Left lung (tissue), 10 donors: ENCODE measurements around the gene TFF3. TPM values are rescaled to one million over a fixed set of nuclear protein-coding genes. Genes with fewer than 3 reads are reported as not detected.
"Not testable (repeated sequence)": the region's sequence is repeated elsewhere in the genome, so short reads cannot be mapped to it uniquely, and the experiment has no call there.

Source experiments
- ATAC-seq: fragments of 200-7000 bp; cut with Tn5 transposase; one replicate; pipeline ENCODE4 v1.9.1; 2020; ENCODE audit warnings: moderate library complexity
- DNase-seq, 4 donors: peaks; one replicate each; pipeline ENCODE4 v3.0.0-alpha.2; 2013 to 2020
- H3K27ac ChIP-seq, 2 donors: fragments of 200-600 bp; sonication (generic) in 1 of 2; one replicate each; pipeline versions ENCODE4 v1.5.0 to v1.8.0; 2020 to 2021
- H3K27me3 ChIP-seq, 2 donors: fragments of 200-600 bp; sonication (generic) in 1 of 2; one replicate each; pipeline versions ENCODE4 v1.5.0 to v1.8.0; 2020 to 2021
- H3K36me3 ChIP-seq, 2 donors: fragments of 200-600 bp; sonication (generic) in 1 of 2; one replicate each; pipeline versions ENCODE4 v1.5.0 to v1.8.0; 2020 to 2021
- H3K4me1 ChIP-seq, 2 donors: fragments of 200-600 bp; one replicate each; pipeline ENCODE4 v1.8.0; 2021
- H3K4me3 ChIP-seq, 2 donors: fragments of 200-600 bp; sonication (generic) in 1 of 2; one replicate each; pipeline versions ENCODE4 v1.5.0 to v1.8.0; 2020 to 2021; ENCODE audit warnings: mild to moderate bottlenecking in 1 of 2
- H3K9me3 ChIP-seq, 2 donors: fragments of 200-600 bp; sonication (generic) in 1 of 2; one replicate each; pipeline versions ENCODE4 v1.5.0 to v1.8.0; 2020 to 2021
- intact Hi-C, 2 donors: fragments of 100-400 bp; cut with DNase I; formaldehyde crosslinking; loops; one replicate each; pipeline versions ENCODE4 v1.11.2 to v1.14.2; 2022
- polyA plus RNA-seq, 6 donors: library from polyadenylated mRNA; unstranded; fragments of 120-200 nt; gene quantifications; one replicate each; pipeline ENCODE4 v1.2.1, GENCODE V29; 2013; ENCODE audit not compliant: insufficient read length in 6 of 6
- total RNA-seq, 2 donors: library from RNA; stranded (reverse); fragmentation: NEBNext Ultra II Directional; extraction: Animal tissue kit (Norgen Biotek cat#: 25700); gene quantifications; one replicate each; pipeline ENCODE4 v1.2.1, GENCODE V29; 2021
- TF ChIP-seq, protein P1 (sequence below), 2 donors: fragments of 200-600 bp; sonication (generic) in 1 of 2; IDR thresholded peaks; one replicate each; pipeline versions ENCODE4 v1.5.0 to v1.8.0; 2021; ENCODE audit warnings: antibody characterized with exemption in 2 of 2
- donor health status: DM: no; HTN: yes; CAD: no.
- donor health status: DM: no; HTN: no; CAD: no.

Gene TFF3
- total and polyA plus RNA-seq, 8 donors, result 5.5 to 20.0 (median 12.4) TPM

DNA sequence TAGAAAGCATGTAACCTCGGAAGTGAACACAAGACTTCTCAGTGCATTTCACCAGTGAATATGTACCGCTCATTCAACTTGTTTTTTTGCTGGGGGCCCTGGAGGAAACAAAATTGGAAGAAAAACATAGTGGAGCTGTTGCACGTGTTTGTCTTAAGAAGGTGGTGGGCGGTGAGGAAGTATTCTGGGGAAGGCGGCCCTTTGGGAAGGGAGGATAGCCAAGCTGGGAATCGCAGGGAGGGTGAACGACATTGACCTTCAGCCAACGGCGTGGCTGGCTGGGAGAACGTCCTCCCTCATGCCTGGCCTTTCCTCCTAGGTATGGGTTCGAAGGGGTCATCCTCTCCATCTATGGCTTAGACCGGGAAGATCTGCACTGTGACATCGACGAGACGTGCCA, 19.4 kb downstream of the TFF3 start:
- Histone ChIP-seq H3K27ac (no peak overlapping the region), H3K4me3 (no peak overlapping the region)
- intact Hi-C loops, result no loop called here

DNA sequence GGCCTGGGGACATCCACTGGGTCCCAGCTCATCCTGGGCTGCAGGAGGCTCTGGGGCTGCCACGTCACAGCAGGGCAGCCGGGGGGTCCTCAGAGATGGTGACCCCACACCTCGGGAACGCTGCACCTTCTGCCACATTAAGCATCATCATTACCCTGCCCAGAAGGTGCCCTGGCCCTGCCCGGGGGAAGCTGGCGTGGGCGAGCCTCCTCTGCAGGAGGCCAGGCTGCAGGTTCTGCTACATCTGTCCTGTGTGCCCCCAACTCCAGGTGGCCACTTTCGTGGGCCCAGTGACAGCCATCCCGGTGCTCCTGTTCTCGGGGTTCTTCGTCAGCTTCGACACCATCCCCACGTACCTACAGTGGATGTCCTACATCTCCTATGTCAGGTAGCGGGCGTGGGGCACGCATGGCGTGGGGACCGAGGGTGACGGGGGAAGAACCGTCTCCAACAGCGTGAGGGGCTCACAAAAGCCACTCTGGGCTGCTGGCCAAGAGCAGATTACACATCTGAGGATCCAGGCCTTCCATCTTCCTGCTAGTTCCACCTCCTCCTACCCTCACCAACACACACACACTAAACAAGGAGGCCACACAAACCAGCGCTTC, 20.8 kb downstream of the TFF3 start:
- intact Hi-C loops, result no loop called here
- DNase-seq (peak in 1 of 4 donors; percentile 58), ATAC-seq (no peak)
- Histone ChIP-seq H3K36me3 (peaks cover 0 to 59% of the 10 kb centered on the region in 2 donors), H3K27ac (no peak overlapping the region), H3K4me3 (no peak overlapping the region), H3K27me3 (no peaks in the 10 kb centered on the region), H3K4me1 (peaks cover 0 to 8% of the 10 kb centered on the region in 2 donors), H3K9me3 (no peaks in the 10 kb centered on the region)
- TF ChIP-seq, protein P1, sequence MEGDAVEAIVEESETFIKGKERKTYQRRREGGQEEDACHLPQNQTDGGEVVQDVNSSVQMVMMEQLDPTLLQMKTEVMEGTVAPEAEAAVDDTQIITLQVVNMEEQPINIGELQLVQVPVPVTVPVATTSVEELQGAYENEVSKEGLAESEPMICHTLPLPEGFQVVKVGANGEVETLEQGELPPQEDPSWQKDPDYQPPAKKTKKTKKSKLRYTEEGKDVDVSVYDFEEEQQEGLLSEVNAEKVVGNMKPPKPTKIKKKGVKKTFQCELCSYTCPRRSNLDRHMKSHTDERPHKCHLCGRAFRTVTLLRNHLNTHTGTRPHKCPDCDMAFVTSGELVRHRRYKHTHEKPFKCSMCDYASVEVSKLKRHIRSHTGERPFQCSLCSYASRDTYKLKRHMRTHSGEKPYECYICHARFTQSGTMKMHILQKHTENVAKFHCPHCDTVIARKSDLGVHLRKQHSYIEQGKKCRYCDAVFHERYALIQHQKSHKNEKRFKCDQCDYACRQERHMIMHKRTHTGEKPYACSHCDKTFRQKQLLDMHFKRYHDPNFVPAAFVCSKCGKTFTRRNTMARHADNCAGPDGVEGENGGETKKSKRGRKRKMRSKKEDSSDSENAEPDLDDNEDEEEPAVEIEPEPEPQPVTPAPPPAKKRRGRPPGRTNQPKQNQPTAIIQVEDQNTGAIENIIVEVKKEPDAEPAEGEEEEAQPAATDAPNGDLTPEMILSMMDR (IDR thresholded peaks at IDR 0.05), result no peak

More for the DNA sequence above, 19.4 kb downstream of the TFF3 start:
- no peak for ATAC-seq
- H3K9me3 ChIP-seq, result no peaks in the 10 kb centered on the region
- DNase-seq, result peak in 1 of 4 donors; percentile 40
- no peaks in the 10 kb centered on the region for H3K27me3 ChIP-seq
- H3K4me1 ChIP-seq, result peaks cover 0 to 8% of the 10 kb centered on the region in 2 donors
- H3K36me3 ChIP-seq, result peaks cover 0 to 54% of the 10 kb centered on the region in 2 donors
- TF ChIP-seq, protein P1 (IDR thresholded peaks at IDR 0.05), result no peak

DNA sequence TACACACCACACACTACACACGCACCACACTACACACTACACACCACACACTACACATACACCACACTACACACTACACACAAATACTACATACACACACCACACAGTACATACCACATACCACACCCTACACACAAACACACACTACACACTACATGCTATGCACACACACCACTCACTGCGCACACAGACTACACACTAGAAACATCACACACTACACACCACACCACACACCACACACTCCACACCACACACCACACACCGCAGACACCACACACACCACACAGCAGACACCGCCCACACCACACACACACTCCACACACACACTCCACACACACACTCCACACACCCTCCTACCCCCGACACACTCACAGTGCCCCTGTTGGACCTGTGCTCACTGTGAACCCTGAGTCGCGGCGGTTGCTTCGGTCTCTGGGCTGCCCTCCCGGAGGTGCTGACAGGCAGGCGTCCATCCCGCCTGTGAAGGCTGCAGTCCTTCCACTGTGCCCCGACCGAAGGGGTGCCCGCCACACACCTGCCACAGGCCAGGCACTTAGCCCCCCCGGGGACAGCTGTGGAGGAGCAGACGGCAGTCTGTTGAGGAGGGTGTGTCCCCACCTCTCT, 21.4 kb downstream of the TFF3 start:
- Histone ChIP-seq H3K36me3 (peaks cover 0 to 65% of the 10 kb centered on the region in 2 donors), H3K27me3 (no peaks in the 10 kb centered on the region), H3K9me3 (no peaks in the 10 kb centered on the region), H3K4me1 (peaks cover 0 to 8% of the 10 kb centered on the region in 2 donors), H3K27ac (no peak overlapping the region), H3K4me3 (no peak overlapping the region)
- TF ChIP-seq, protein P1 (IDR thresholded peaks at IDR 0.05), result no peak
- intact Hi-C loops, result no loop called here
- ATAC-seq, result no peak
- peak in 1 of 4 donors; percentile 69 for DNase-seq

DNA sequence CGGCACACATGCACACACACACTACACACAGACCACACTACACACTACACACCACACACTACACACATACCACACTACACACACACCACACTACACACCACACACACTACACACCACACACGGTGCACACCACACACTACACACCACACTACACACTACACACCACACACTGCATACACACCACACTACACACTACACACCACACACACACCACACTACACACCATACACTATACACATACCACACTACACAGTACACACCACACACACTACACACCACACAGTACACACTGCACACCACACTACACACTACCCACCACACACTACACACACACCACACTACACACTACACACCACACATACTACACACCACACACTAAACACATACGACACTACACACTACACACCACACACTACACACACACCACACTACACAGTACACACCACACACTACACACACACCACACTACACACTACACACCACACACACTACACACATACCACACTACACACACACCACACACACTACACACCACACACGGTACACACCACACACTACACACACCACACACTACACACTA, 22.6 kb downstream of the TFF3 start:
- intact Hi-C loops, result not testable (repeated sequence)

DNA sequence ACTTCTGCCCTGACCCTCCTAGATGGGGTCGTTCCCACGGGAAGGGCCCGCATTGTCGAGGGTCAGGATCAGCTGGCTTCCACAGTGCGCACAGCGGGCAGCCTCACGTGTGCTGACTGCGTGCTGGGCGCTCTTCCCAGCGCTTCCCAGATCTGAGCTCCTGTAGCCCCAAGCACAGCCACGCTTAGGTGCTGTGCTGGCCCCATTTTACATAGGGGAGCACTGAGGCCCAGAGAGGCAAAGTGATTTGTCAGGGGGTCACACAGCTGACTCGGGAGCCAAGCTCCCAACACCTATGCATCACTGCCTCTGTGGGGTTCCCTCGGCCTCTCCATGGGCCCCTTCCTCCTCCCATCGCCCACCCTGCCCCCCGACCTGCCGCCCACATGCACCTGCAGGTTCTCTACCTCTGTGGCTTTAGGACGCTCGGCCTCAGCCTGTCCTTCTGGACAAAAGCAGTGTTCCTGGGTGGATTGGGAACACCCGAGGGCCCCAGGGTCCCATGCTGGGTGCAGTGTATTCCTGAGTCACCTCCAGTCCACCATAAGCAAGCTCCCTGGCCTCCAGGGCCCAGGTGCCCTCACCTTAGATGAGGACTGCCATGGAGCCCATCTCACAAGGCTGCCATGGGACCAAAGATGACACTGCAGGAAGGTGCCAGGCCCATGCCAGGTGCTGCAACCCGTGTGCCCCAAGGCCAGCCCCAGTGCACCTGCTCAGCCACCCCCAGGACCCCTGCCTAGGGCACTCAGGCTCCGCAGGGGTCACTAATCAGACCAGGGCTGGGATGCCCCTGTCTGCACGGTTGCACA, 23.3 kb downstream of the TFF3 start:
- peaks cover 0 to 8% of the 10 kb centered on the region in 2 donors for H3K4me1 ChIP-seq
- intact Hi-C loops, result no loop called here
- no peak overlapping the region for H3K27ac ChIP-seq
- ATAC-seq (no peak), DNase-seq (peak in 1 of 4 donors; percentile 72)
- H3K4me3 ChIP-seq, result no peak overlapping the region
- no peaks in the 10 kb centered on the region for H3K27me3 ChIP-seq
- peaks cover 0 to 76% of the 10 kb centered on the region in 2 donors for H3K36me3 ChIP-seq
- TF ChIP-seq, protein P1 (IDR thresholded peaks at IDR 0.05), result no peak
- H3K9me3 ChIP-seq, result no peaks in the 10 kb centered on the region

More for the DNA sequence above, 22.6 kb downstream of the TFF3 start:
- H3K4me1 ChIP-seq, DNase-seq, H3K27me3 ChIP-seq, H3K27ac ChIP-seq, H3K4me3 ChIP-seq, H3K9me3 ChIP-seq, ATAC-seq: not testable (repeated sequence)
- H3K36me3 ChIP-seq, result peaks cover 0 to 76% of the 10 kb centered on the region in 2 donors
